Liver (tissue), 9 donors: Measurements from ENCODE around the gene TUT4. TPM values are rescaled to one million over a fixed set of nuclear protein-coding genes. Genes with fewer than 3 reads are reported as not detected.

ENCODE experiments used
- DNase-seq: peaks from one replicate; pipeline ENCODE4 v3.0.0-alpha.2; 2017; ENCODE audit warnings: low spot score
- H3K27ac ChIP-seq, 2 donors: one replicate each; pipeline ENCODE4 v1.7.0; 2013; ENCODE audit warnings: inconsistent platforms in 2 of 2, low read length in 2 of 2, control low read depth in 1 of 2, low read depth in 1 of 2, mild to moderate bottlenecking in 1 of 2
- H3K27me3 ChIP-seq, 4 donors: one replicate each; pipeline versions ENCODE4 v1.6.1 to v1.7.0; 2013; ENCODE audit warnings: low read length in 3 of 4, inconsistent platforms in 1 of 4, mild to moderate bottlenecking in 1 of 4, moderate library complexity in 1 of 4; ENCODE audit not compliant: control insufficient read depth in 4 of 4, insufficient read depth in 4 of 4
- H3K36me3 ChIP-seq, 4 donors: one replicate each; pipeline versions ENCODE4 v1.6.1 to v1.7.0; 2013; ENCODE audit warnings: low read length in 3 of 4, mild to moderate bottlenecking in 3 of 4, low read depth in 1 of 4, moderate library complexity in 1 of 4; ENCODE audit not compliant: control insufficient read depth in 4 of 4, insufficient read depth in 3 of 4
- H3K4me1 ChIP-seq, 4 donors: one replicate each; pipeline versions ENCODE4 v1.6.1 to v1.7.0; 2013; ENCODE audit warnings: low read length in 3 of 4, mild to moderate bottlenecking in 3 of 4, moderate library complexity in 1 of 4; ENCODE audit not compliant: control insufficient read depth in 4 of 4, insufficient read depth in 4 of 4
- H3K4me3 ChIP-seq, 3 donors: one replicate each; pipeline versions ENCODE4 v1.6.1 to v1.7.0; 2013; ENCODE audit warnings: low read length in 3 of 3, control low read depth in 1 of 3, low read depth in 1 of 3, mild to moderate bottlenecking in 1 of 3
- H3K9ac ChIP-seq, 2 donors: one replicate each; pipeline ENCODE4 v1.7.0; 2013; ENCODE audit warnings: low read length in 2 of 2, mild to moderate bottlenecking in 2 of 2, moderate library complexity in 2 of 2, control low read depth in 1 of 2, low read depth in 1 of 2
- H3K9me3 ChIP-seq, 4 donors: one replicate each; pipeline versions ENCODE4 v1.6.1 to v1.7.0; 2013; ENCODE audit warnings: low read length in 3 of 4; ENCODE audit not compliant: control insufficient read depth in 4 of 4
- EGR1 ChIP-seq, 2 donors: IDR thresholded peaks; 2 replicates each; pipeline ENCODE4 v1.6.1; 2016 to 2018; ENCODE audit warnings: antibody characterized with exemption in 2 of 2, low read depth in 2 of 2
- FOXA1 ChIP-seq: IDR thresholded peaks from 2 replicates; pipeline ENCODE4 v1.6.1; 2016; ENCODE audit warnings: antibody characterized with exemption
- GABPA ChIP-seq, 2 donors: IDR thresholded peaks in 1 of 2; conservative IDR thresholded peaks in 1 of 2; 2 replicates each; pipeline ENCODE4 v1.6.1; 2016; ENCODE audit warnings: antibody characterized with exemption in 2 of 2, mild to moderate bottlenecking in 1 of 2, moderate library complexity in 1 of 2
- HNF4A ChIP-seq, 2 donors: conservative IDR thresholded peaks; 2 replicates each; pipeline ENCODE4 v1.6.1; 2016; ENCODE audit warnings: antibody characterized with exemption in 2 of 2, mild to moderate bottlenecking in 2 of 2
- HNF4G ChIP-seq: IDR thresholded peaks from 2 replicates; pipeline ENCODE4 v1.6.1; 2016; ENCODE audit warnings: antibody characterized with exemption
- JUND ChIP-seq, 2 donors: IDR thresholded peaks; 2 replicates each; pipeline ENCODE4 v1.6.1; 2016; ENCODE audit warnings: antibody characterized with exemption in 2 of 2
- NR2F2 ChIP-seq: IDR thresholded peaks from 2 replicates; pipeline ENCODE4 v1.6.1; 2016; ENCODE audit warnings: antibody characterized with exemption
- RAD21 ChIP-seq, 2 donors: IDR thresholded peaks; 2 replicates each; pipeline ENCODE4 v1.6.1; 2016; ENCODE audit warnings: antibody characterized with exemption in 2 of 2, mild to moderate bottlenecking in 2 of 2
- TAF1 ChIP-seq: conservative IDR thresholded peaks from 2 replicates; pipeline ENCODE4 v1.6.1; 2016; ENCODE audit warnings: antibody characterized with exemption, mild to moderate bottlenecking
- WGBS: extraction: QIAGEN DNeasy Blood & Tissue Kit; methylation state at CpG from one replicate; pipeline ENCODE4 v1.1.7; 2013; 5-methylcytosine and 5-hydroxymethylcytosine counted together
- polyA plus RNA-seq, 2 donors: library from polyadenylated mRNA; stranded (reverse) in 1 of 2; unstranded in 1 of 2; fragments of 200-250 nt in 1 of 2; fragments of >200 nt in 1 of 2; fragmentation: Nextera tagmentation in 1 of 2; extraction: Ambion mirVana in 1 of 2; gene quantifications; one replicate each; pipeline versions ENCODE4 v1.2.1 to v1.2.3, GENCODE V29; 2013 to 2015
- total RNA-seq, 2 donors: library from RNA; depleted of rRNA; stranded (reverse); fragments of >200 nt; gene quantifications; one replicate each; pipeline ENCODE4 v1.2.3, GENCODE V29; 2014
- TF ChIP-seq, protein P1 (sequence below): IDR thresholded peaks from 2 replicates; pipeline ENCODE4 v1.6.1; 2016; ENCODE audit warnings: antibody characterized with exemption
- TF ChIP-seq, protein P2 (sequence below): IDR thresholded peaks from 2 replicates; pipeline ENCODE4 v1.6.1; 2016; ENCODE audit warnings: antibody characterized with exemption
- TF ChIP-seq, protein P3 (sequence below): IDR thresholded peaks from 2 replicates; pipeline ENCODE4 v1.6.1; 2016; ENCODE audit warnings: antibody characterized with exemption, mild to moderate bottlenecking
- TF ChIP-seq, protein P4 (sequence below): IDR thresholded peaks from 2 replicates; pipeline ENCODE4 v1.6.1; 2016; ENCODE audit warnings: antibody characterized with exemption
- donor health status: healthy.
- donor health status: healthy.
- donor health status: healthy.
- donor health status: healthy.
- donor health status: healthy.

Gene TUT4
- total and polyA plus RNA-seq, 4 donors, result 12.2 to 28.0 (median 24.0) TPM

DNA sequence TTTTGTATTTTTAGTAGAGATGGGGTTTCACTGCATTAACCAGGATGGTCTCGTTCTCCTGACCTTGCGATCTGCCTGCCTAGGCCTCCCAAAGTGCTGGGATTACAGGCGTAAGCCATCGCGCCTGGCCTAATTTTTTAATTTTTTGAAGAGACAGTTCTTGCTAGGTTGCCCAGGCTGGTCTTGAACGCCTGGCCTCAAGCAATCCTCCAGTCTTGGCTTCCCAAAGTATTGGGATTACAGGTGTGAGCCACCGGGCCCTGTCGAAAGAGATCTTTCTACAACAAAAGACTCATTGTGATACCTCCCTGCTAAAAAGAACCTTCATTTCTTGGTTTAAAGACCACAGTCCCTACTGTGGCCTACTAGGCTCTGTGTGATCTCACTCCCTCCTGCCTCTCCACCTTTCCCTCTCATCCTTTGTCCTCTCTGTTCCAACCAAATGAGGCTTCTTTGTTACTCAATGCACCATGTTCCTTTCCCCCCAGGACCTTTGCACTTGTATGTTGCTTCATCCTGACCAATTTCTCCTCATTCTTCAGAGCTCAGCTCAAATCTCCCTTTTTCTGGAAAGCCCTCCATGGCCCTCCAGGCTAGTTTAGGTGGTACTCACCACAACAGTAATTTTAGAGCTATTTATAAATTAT, 47.8 kb upstream of the TUT4 start:
- H3K9ac ChIP-seq, result no peak overlapping the region
- WGBS, result 97% methylated on average over 8 of the region's 8 CpGs
- H3K9me3 ChIP-seq, result no peaks in the 10 kb centered on the region
- no peak for TF ChIP-seq EGR1 (IDR thresholded peaks at IDR 0.05; ENCODE audit: low read depth in 2 of 2)
- TF ChIP-seq HNF4A (conservative IDR thresholded peaks at IDR 0.05), result peak; percentile 52 to 61
- no peaks in the 10 kb centered on the region for H3K36me3 ChIP-seq
- no peak overlapping the region for H3K4me3 ChIP-seq
- H3K4me1 ChIP-seq, result peaks cover 0 to 12% (median 0%) of the 10 kb centered on the region in 4 donors
- no peak for DNase-seq
- H3K27me3 ChIP-seq, result no peaks in the 10 kb centered on the region
- no peak overlapping the region for H3K27ac ChIP-seq

DNA sequence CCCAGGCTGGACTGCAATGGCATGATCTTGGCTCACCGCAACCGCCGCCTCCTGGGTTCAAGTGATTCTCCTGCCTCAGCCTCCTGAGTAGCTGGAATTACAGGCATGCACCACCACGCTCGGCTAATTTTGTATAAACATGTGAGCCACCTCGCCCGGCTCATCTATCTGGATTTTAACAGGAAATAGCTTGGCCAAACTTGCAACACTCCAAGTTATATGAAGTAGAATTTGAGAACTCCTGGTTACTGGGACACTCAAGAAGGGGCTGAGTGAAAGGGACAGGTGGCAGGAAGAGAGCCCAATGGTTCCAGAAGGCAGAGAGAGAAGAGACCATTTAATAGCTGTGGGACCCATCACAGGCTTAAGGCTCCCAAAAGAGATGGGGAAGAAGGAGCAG, 46.3 kb upstream of the TUT4 start:
- TF ChIP-seq TAF1, result no peak
- no peak for TF ChIP-seq GABPA (IDR thresholded peaks at IDR 0.05 in 1 of 2, conservative IDR thresholded peaks at IDR 0.05 in 1 of 2)
- TF ChIP-seq, protein P1, sequence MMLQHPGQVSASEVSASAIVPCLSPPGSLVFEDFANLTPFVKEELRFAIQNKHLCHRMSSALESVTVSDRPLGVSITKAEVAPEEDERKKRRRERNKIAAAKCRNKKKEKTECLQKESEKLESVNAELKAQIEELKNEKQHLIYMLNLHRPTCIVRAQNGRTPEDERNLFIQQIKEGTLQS, result no peak
- TF ChIP-seq, protein P2, sequence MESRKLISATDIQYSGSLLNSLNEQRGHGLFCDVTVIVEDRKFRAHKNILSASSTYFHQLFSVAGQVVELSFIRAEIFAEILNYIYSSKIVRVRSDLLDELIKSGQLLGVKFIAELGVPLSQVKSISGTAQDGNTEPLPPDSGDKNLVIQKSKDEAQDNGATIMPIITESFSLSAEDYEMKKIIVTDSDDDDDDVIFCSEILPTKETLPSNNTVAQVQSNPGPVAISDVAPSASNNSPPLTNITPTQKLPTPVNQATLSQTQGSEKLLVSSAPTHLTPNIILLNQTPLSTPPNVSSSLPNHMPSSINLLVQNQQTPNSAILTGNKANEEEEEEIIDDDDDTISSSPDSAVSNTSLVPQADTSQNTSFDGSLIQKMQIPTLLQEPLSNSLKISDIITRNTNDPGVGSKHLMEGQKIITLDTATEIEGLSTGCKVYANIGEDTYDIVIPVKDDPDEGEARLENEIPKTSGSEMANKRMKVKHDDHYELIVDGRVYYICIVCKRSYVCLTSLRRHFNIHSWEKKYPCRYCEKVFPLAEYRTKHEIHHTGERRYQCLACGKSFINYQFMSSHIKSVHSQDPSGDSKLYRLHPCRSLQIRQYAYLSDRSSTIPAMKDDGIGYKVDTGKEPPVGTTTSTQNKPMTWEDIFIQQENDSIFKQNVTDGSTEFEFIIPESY, result no peak
- TF ChIP-seq JUND (IDR thresholded peaks at IDR 0.05), result no peak
- no peak for TF ChIP-seq FOXA1
- TF ChIP-seq HNF4G, result no peak
- TF ChIP-seq NR2F2, result no peak
- TF ChIP-seq, protein P3, sequence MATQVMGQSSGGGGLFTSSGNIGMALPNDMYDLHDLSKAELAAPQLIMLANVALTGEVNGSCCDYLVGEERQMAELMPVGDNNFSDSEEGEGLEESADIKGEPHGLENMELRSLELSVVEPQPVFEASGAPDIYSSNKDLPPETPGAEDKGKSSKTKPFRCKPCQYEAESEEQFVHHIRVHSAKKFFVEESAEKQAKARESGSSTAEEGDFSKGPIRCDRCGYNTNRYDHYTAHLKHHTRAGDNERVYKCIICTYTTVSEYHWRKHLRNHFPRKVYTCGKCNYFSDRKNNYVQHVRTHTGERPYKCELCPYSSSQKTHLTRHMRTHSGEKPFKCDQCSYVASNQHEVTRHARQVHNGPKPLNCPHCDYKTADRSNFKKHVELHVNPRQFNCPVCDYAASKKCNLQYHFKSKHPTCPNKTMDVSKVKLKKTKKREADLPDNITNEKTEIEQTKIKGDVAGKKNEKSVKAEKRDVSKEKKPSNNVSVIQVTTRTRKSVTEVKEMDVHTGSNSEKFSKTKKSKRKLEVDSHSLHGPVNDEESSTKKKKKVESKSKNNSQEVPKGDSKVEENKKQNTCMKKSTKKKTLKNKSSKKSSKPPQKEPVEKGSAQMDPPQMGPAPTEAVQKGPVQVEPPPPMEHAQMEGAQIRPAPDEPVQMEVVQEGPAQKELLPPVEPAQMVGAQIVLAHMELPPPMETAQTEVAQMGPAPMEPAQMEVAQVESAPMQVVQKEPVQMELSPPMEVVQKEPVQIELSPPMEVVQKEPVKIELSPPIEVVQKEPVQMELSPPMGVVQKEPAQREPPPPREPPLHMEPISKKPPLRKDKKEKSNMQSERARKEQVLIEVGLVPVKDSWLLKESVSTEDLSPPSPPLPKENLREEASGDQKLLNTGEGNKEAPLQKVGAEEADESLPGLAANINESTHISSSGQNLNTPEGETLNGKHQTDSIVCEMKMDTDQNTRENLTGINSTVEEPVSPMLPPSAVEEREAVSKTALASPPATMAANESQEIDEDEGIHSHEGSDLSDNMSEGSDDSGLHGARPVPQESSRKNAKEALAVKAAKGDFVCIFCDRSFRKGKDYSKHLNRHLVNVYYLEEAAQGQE, result no peak
- no peak for TF ChIP-seq RAD21 (IDR thresholded peaks at IDR 0.05)
- TF ChIP-seq EGR1 (IDR thresholded peaks at IDR 0.05; ENCODE audit: low read depth in 2 of 2), result no peak
- TF ChIP-seq, protein P4, sequence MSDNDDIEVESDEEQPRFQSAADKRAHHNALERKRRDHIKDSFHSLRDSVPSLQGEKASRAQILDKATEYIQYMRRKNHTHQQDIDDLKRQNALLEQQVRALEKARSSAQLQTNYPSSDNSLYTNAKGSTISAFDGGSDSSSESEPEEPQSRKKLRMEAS, result no peak
- 92% methylated on average over 7 of the region's 7 CpGs for WGBS
- Histone ChIP-seq H3K27ac (no peak overlapping the region), H3K36me3 (no peaks in the 10 kb centered on the region), H3K4me3 (no peak overlapping the region), H3K4me1 (peaks cover 0 to 12% (median 0%) of the 10 kb centered on the region in 4 donors), H3K27me3 (no peaks in the 10 kb centered on the region), H3K9ac (no peak overlapping the region), H3K9me3 (no peaks in the 10 kb centered on the region)
- no peak for DNase-seq
